K562 (cell line): ENCODE data around the gene RIN3. TPM values are rescaled to one million over a fixed set of nuclear protein-coding genes. Genes with fewer than 3 reads are reported as not detected.

ENCODE experiments used
- ATAC-seq: fragments of 200-7000 bp; cut with Tn5 transposase; 3 replicates; pipeline ENCODE4 v1.9.1; 2020; ENCODE audit warnings: moderate library complexity
- BruUV-seq: library from RNA; stranded (reverse); fragments of 400-500 nt; replicated peaks from 2 replicates; lab custom pipeline; 2021; lab: Mats Ljungman, UMichigan
- CTCF ChIA-PET: fragments of 300-600 bp; formaldehyde crosslinking; extraction: SDS; loops from one replicate; lab custom pipeline; 2021; ENCODE audit warnings: low intra/inter-chr PET ratio; lab: Yijun Ruan, JAX
- POLR2A ChIA-PET: fragments of 300-600, 350-650 bp; sonication (Branson Sonifier 250); formaldehyde crosslinking; extraction: SDS; loops from one replicate; lab custom pipeline; 2021; ENCODE audit warnings: antibody characterized with exemption, inconsistent platforms; lab: Yijun Ruan, JAX
- DNase-seq, 4 experiments: peaks; one replicate each; pipeline versions ENCODE4 v3.0.0 to v3.0.0-alpha.2; 2011 to 2018; ENCODE audit warnings: low spot score in 3 of 4, mixed read lengths in 3 of 4; ENCODE audit errors: extremely low read depth in 1 of 4
- FAIRE-seq: peaks from 2 replicates; lab custom pipeline; 2011; peaks lifted over from hg19 to GRCh38; lab: Jason Lieb, UNC
- H2AFZ ChIP-seq: 2 replicates; pipeline ENCODE4 v1.6.0; 2011; ENCODE audit warnings: low read depth, low read length, control low read depth, inconsistent platforms
- H3K27ac ChIP-seq: fragments of 200-600 bp; 3 replicates; pipeline ENCODE4 v1.8.0; 2011; ENCODE audit warnings: low read depth, mild to moderate bottlenecking, control low read depth, inconsistent platforms, low read length, moderate library complexity, mixed read lengths; ENCODE audit errors: extremely low read depth
- H3K27me3 ChIP-seq, 2 experiments: fragments of 300-600 bp in 1 of 2; 2 replicates in 1 of 2; 3 replicates in 1 of 2; pipeline versions ENCODE4 v1.6.0 to v1.8.0; 2011; ENCODE audit warnings: inconsistent platforms in 2 of 2, low read length in 2 of 2, mild to moderate bottlenecking in 1 of 2, mixed read lengths in 1 of 2, moderate library complexity in 1 of 2; ENCODE audit not compliant: control insufficient read depth in 2 of 2, insufficient read depth in 2 of 2
- H3K36me3 ChIP-seq: fragments of 300-600 bp; 3 replicates; pipeline ENCODE4 v1.8.0; 2011; ENCODE audit warnings: mild to moderate bottlenecking, low read length, inconsistent platforms; ENCODE audit not compliant: control insufficient read depth, insufficient read depth
- H3K4me1 ChIP-seq, 2 experiments: fragments of 200-600 bp in 1 of 2; replicated peaks in 1 of 2; 2 replicates in 1 of 2; 3 replicates in 1 of 2; pipeline versions ENCODE4 v1.5.1 to v1.8.0; 2011; ENCODE audit warnings: inconsistent platforms in 2 of 2, low read length in 2 of 2, mild to moderate bottlenecking in 1 of 2, mixed read lengths in 1 of 2, moderate library complexity in 1 of 2; ENCODE audit not compliant: control insufficient read depth in 2 of 2, insufficient read depth in 2 of 2
- H3K4me2 ChIP-seq: 2 replicates; pipeline ENCODE4 v1.6.1; 2011; ENCODE audit warnings: low read length, control low read depth, inconsistent platforms, mixed read lengths; ENCODE audit not compliant: insufficient read depth
- H3K4me3 ChIP-seq: fragments of 200-600 bp; sonication (generic), shearing (Covaris generic); 2 replicates; pipeline ENCODE4 v1.5.1; 2016; ENCODE audit warnings: control low read depth, inconsistent platforms
- H3K79me2 ChIP-seq: fragments of 200-600 bp; 3 replicates; pipeline ENCODE4 v1.8.0; 2011; ENCODE audit warnings: low read length, inconsistent platforms; ENCODE audit not compliant: control insufficient read depth, insufficient read depth
- H3K9ac ChIP-seq, 2 experiments: 2 replicates each; pipeline versions ENCODE4 v1.6.0 to v1.6.1; 2011; ENCODE audit warnings: low read depth in 2 of 2, low read length in 2 of 2, control low read depth in 1 of 2, inconsistent platforms in 1 of 2, mild to moderate bottlenecking in 1 of 2, mixed read lengths in 1 of 2; ENCODE audit not compliant: insufficient read depth in 1 of 2
- H3K9me1 ChIP-seq: one replicate; pipeline ENCODE4 v1.6.0; 2011; ENCODE audit warnings: inconsistent platforms, mild to moderate bottlenecking, low read length, moderate library complexity; ENCODE audit not compliant: control insufficient read depth, insufficient read depth
- H3K9me3 ChIP-seq: replicated peaks from 2 replicates; pipeline ENCODE4 v1.5.1; 2011; ENCODE audit warnings: low read depth, low read length, inconsistent platforms; ENCODE audit not compliant: control insufficient read depth, insufficient read depth
- H4K20me1 ChIP-seq: replicated peaks from 2 replicates; pipeline ENCODE4 v1.6.1; 2011; ENCODE audit warnings: low read length, inconsistent platforms, mixed read lengths; ENCODE audit not compliant: control insufficient read depth, insufficient read depth
- FOSL1 ChIP-seq: fragments of 200-800 bp; sonication (Bioruptor generic); conservative IDR thresholded peaks from 2 replicates; pipeline ENCODE4 v1.6.1; 2016; ENCODE audit warnings: missing genetic modification characterization, missing compliant biosample characterization
- MTA3 ChIP-seq: fragments of 450-650 bp; formaldehyde crosslinking; IDR thresholded peaks from 2 replicates; pipeline ENCODE4 v1.6.1; 2017; ENCODE audit warnings: mild to moderate bottlenecking, borderline replicate concordance
- NBN ChIP-seq: fragments of 450-650 bp; IDR thresholded peaks from 2 replicates; pipeline ENCODE4 v1.6.1; 2016; ENCODE audit warnings: low read depth, mild to moderate bottlenecking
- POLR3A ChIP-seq: IDR thresholded peaks from 2 replicates; pipeline ENCODE4 v1.6.1; 2011; ENCODE audit warnings: borderline replicate concordance, mild to moderate bottlenecking, moderate library complexity; ENCODE audit not compliant: insufficient read length, insufficient read depth; ENCODE audit errors: extremely low read depth
- RFX1 ChIP-seq: fragments of 450-650 bp; IDR thresholded peaks from 2 replicates; pipeline ENCODE4 v1.6.1; 2016; ENCODE audit warnings: mild to moderate bottlenecking, moderate library complexity
- WGBS: fragments of 100-300 bp; shearing (Covaris generic); methylation state at CpG from one replicate; pipeline ENCODE4 v1.1.6; 2016; ENCODE audit warnings: low coverage, mixed read lengths; ENCODE audit not compliant: insufficient coverage; ENCODE audit errors: missing lambda C conversion rate; 5-methylcytosine and 5-hydroxymethylcytosine counted together
- in situ Hi-C: fragments of 300-500 bp; cut with MboI; formaldehyde crosslinking; loops from 4 replicates; pipeline ENCODE4 v1.15.0; 2018; ENCODE audit warnings: inconsistent platforms, mixed read lengths
- intact Hi-C: fragments of 100-400 bp; cut with micrococcal nuclease; formaldehyde crosslinking; loops from 2 replicates; pipeline ENCODE4 v1.14.2; 2022
- polyA plus RNA-seq, 8 experiments: library from polyadenylated mRNA; depleted of rRNA in 4 of 8; stranded (reverse) in 5 of 8; unstranded in 3 of 8; fragments of >200 nt; fragmentation: Nextera tagmentation in 2 of 8; fragmentation: Illumina TruSeq in 1 of 8; extraction: Ambion mirVana in 2 of 8; extraction: Trizol in 1 of 8; gene quantifications; 2 replicates each; pipeline versions ENCODE4 v1.2.1 to v1.2.3, GENCODE V29; 2011 to 2014; ENCODE audit warnings: inconsistent platforms in 1 of 8, missing spikeins in 1 of 8
- total RNA-seq, 7 experiments: library from RNA; depleted of rRNA in 6 of 7; stranded (reverse); fragments of >200 nt in 6 of 7; fragmentation: Illumina TruSeq in 2 of 7; extraction: Trizol in 2 of 7; gene quantifications; 2 replicates each; pipeline versions ENCODE4 v1.2.1 to v1.2.3, GENCODE V29; 2011 to 2021; ENCODE audit warnings: low replicate concordance in 1 of 7

The RIN3 gene
- total and polyA plus RNA-seq, 9 of the 15 experiments (the other 6 are each of a cell fraction or from before 2014, with no cell fraction given), result 0.01 to 0.49 (median 0.08) TPM; not detected in 5

DNA sequence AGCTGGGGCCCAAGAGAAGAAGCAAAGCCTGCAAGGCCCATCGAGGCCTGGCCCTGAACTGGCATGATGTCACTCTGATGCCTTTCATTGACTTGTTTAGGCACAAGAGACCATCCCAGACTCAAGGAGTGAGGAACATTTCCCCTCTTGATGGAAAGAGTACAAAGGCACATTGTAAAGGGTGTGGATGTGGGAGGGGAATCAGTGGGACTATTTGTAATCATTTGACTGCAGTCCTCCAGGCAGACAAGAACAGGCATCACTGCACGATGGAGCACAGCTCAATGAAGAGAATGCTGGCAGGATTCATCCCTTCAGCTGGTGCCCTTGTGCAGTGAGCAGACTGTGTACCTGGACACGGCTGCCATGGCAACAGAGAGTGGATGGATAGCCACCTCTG, 147.0 kb downstream of the RIN3 start:
- ATAC-seq, result no peak
- H3K9me3 ChIP-seq, result no peaks in the 10 kb centered on the region
- BruUV-seq, result no TSS peak
- 11% methylated on average over 3 of the region's 3 CpGs for WGBS
- FAIRE-seq, result no peak
- H3K9me1 ChIP-seq, result no peaks in the 10 kb centered on the region
- intact Hi-C loops (no loop called here), in situ Hi-C loops (no loop called here)
- no peak overlapping the region for H3K4me3 ChIP-seq
- peaks cover 0 to 11% of the 10 kb centered on the region in 2 experiments; a peak in 4 of 5 replicates for H3K4me1 ChIP-seq
- no peaks in the 10 kb centered on the region for H4K20me1 ChIP-seq
- no peaks in the 10 kb centered on the region for H3K36me3 ChIP-seq
- H3K4me2 ChIP-seq, result no peak overlapping the region
- H3K9ac ChIP-seq, result no peak overlapping the region
- peaks cover 3 to 11% of the 10 kb centered on the region in 2 experiments; a peak in 3 of 5 replicates for H3K27me3 ChIP-seq
- no peaks in the 10 kb centered on the region for H3K79me2 ChIP-seq
- no peak overlapping the region for H2AFZ ChIP-seq
- ChIA-PET CTCF (no interaction called here), POLR2A (no interaction called here)
- DNase-seq, result no peak
- no peak overlapping the region for H3K27ac ChIP-seq
- peak; percentile 34 for TF ChIP-seq RFX1
- TF ChIP-seq MTA3, result no peak
- TF ChIP-seq POLR3A, result no peak

DNA sequence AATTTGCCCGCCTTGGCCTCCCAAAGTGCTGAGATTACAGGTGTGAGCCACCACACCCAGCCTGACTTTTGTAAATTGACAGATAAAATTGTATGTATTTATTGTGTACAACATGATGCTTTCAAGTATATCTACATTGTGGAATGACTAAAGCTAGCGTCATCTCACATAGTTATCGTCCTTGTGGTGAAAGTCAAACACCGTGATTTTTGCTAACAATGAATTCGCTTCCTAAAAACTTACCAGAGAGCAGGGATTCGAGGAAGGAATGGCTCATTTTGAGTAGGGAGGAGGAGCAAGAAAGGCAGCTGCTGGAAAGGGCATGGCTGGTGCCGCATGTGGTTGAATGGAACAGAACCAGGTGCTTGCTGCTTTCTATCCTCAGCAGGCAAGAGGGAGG, 149.5 kb downstream of the RIN3 start:
- TF ChIP-seq NBN (no peak), FOSL1 (tag) (0 out of 2 replicates have a peak, but pooled peaks have one; percentile 36)
- Histone ChIP-seq H3K4me1 (peaks cover 0 to 7% of the 10 kb centered on the region in 2 experiments; a peak in 4 of 5 replicates), H3K36me3 (no peaks in the 10 kb centered on the region), H3K9ac (no peak overlapping the region), H3K27ac (no peak overlapping the region), H3K9me1 (no peaks in the 10 kb centered on the region), H3K4me3 (no peak overlapping the region), H3K79me2 (no peaks in the 10 kb centered on the region), H2AFZ (no peak overlapping the region), H3K4me2 (no peak overlapping the region), H3K27me3 (peaks cover 3 to 7% of the 10 kb centered on the region in 2 experiments; a peak in 2 of 5 replicates), H3K9me3 (no peaks in the 10 kb centered on the region), H4K20me1 (no peaks in the 10 kb centered on the region)
- 10% methylated on average over 6 of the region's 7 CpGs for WGBS
- POLR2A ChIA-PET, result no interaction called here
- DNase-seq, result no peak
- no peak for ATAC-seq
- FAIRE-seq, result no peak
- intact Hi-C loops, result no loop called here
- CTCF ChIA-PET, result no interaction called here
- in situ Hi-C loops, result no loop called here
- no TSS peak for BruUV-seq
